Measurements from ENCODE around the gene ZBED2.

DNA sequence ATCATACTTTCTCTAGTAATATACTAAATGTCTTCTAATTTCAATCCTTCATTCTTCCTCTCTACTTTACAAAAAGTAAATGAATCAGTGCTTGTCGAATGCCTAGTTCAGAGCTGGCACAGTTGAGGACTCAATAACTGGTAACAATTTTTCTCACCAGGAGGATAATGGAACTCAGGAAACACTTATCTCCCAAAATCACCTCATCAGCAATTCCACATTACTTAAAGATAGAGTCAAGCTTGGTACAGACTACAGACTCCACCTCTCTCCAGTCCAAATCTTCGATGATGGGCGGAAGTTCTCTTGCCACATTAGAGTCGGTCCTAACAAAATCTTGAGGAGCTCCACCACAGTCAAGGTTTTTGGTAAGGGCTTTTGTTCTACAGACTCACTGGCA is 16.3 kb downstream of the ZBED2 start:
- no peak for TF ChIP-seq EZH2 (IDR thresholded peaks at IDR 0.05; ENCODE audit: low read length, missing control alignments)
- no peak for TF ChIP-seq CTCF (conservative IDR thresholded peaks at IDR 0.05 in 1 of 2, IDR thresholded peaks at IDR 0.05 in 1 of 2; ENCODE audit: low read depth in 1 of 2, low read length in 2 of 2)
